C4-2B (cell line): ENCODE results near the gene SELENOO.

ENCODE experiments used
- H3K27ac ChIP-seq: fragments of 450-650 bp; 2 replicates; pipeline ENCODE4 v1.5.1; 2017
- CTCF ChIP-seq: fragments of 450-650 bp; conservative IDR thresholded peaks from 2 replicates; pipeline ENCODE4 v1.5.1; 2017; ENCODE audit warnings: mild to moderate bottlenecking
- ZFX ChIP-seq: fragments of 450-650 bp; IDR thresholded peaks from 2 replicates; pipeline ENCODE4 v1.6.1; 2017

SELENOO gene

GRCh38 chr22:50232481-50233151, 31.8 kb downstream of the SELENOO start:
- no peak overlapping the region for H3K27ac ChIP-seq
- TF ChIP-seq ZFX: no peak
- no peak for TF ChIP-seq CTCF

GRCh38 chr22:50233223-50233622, 32.4 kb downstream of the SELENOO start:
- H3K27ac ChIP-seq: no peak overlapping the region
- TF ChIP-seq ZFX (no peak), CTCF (no peak)

GRCh38 chr22:50236731-50237409, 36.1 kb downstream of the SELENOO start:
- TF ChIP-seq CTCF (peak; percentile 81), ZFX (no peak)
- peak overlapping the region; percentile 12; the same call in 1 of the 2 replicates for H3K27ac ChIP-seq

- TF ChIP-seq ZFX (no peak), CTCF (no peak)
- peak overlapping the region; percentile 38; the same call in 1 of the 2 replicates for H3K27ac ChIP-seq
Observed at GRCh38 chr22:50238755-50239154, 37.9 kb downstream of the SELENOO start.

GRCh38 chr22:50242406-50242949, 41.7 kb downstream of the SELENOO start:
- TF ChIP-seq CTCF (no peak), ZFX (no peak)
- H3K27ac ChIP-seq: peak overlapping the region; percentile 84; the same call in 1 of the 2 replicates

- H3K27ac ChIP-seq: peak overlapping the region; percentile 84
- TF ChIP-seq CTCF (no peak), ZFX (no peak)
Observed at GRCh38 chr22:50243685-50244419, 43.0 kb downstream of the SELENOO start.
